Measurements from ENCODE around the gene NTRK3.

The NTRK3 gene

GRCh38 chr15:87967951-87968350 lies 288.6 kb downstream of the NTRK3 start:
- DNase-seq = no peak

GRCh38 chr15:87965304-87965703 lies 291.2 kb downstream of the NTRK3 start:
- DNase-seq = no peak

GRCh38 chr15:87962428-87962827 lies 294.1 kb downstream of the NTRK3 start:
- DNase-seq = no peak

GRCh38 chr15:87961851-87962420 lies 294.6 kb downstream of the NTRK3 start:
- no peak for DNase-seq

GRCh38 chr15:87959662-87960061 lies 296.9 kb downstream of the NTRK3 start:
- DNase-seq = no peak

GRCh38 chr15:87959080-87959479 lies 297.5 kb downstream of the NTRK3 start:
- no peak for DNase-seq

GRCh38 chr15:87955284-87955909 lies 301.1 kb downstream of the NTRK3 start:
- DNase-seq = no peak

GRCh38 chr15:87954793-87955192 lies 301.7 kb downstream of the NTRK3 start:
- no peak for DNase-seq

- no peak for DNase-seq
These were observed 303.7 kb downstream of the NTRK3 start for GRCh38 chr15:87952736-87953287.

- DNase-seq = no peak
These were observed 306.8 kb downstream of the NTRK3 start for GRCh38 chr15:87949575-87950223.

- no peak for DNase-seq
These were observed 307.4 kb downstream of the NTRK3 start for GRCh38 chr15:87949151-87949574.

GRCh38 chr15:87947560-87947959 lies 309.0 kb downstream of the NTRK3 start:
- no peak for DNase-seq

- no peak for DNase-seq
These were observed 311.3 kb downstream of the NTRK3 start for GRCh38 chr15:87945246-87945645.

- DNase-seq = no peak
These were observed 311.8 kb downstream of the NTRK3 start for GRCh38 chr15:87944691-87945090.

GRCh38 chr15:87944050-87944449 lies 312.5 kb downstream of the NTRK3 start:
- DNase-seq = no peak

- no peak for DNase-seq
These were observed 312.9 kb downstream of the NTRK3 start for GRCh38 chr15:87943626-87944025.

- DNase-seq = no peak
These were observed 314.2 kb downstream of the NTRK3 start for GRCh38 chr15:87942316-87942715.

- DNase-seq = no peak
These were observed 314.9 kb downstream of the NTRK3 start for GRCh38 chr15:87941606-87942005.

- DNase-seq = no peak
These were observed 315.8 kb downstream of the NTRK3 start for GRCh38 chr15:87940768-87941167.

- no peak for DNase-seq
These were observed 316.6 kb downstream of the NTRK3 start for GRCh38 chr15:87939848-87940457.

- DNase-seq = no peak
These were observed 318.5 kb downstream of the NTRK3 start for GRCh38 chr15:87938031-87938430.

- DNase-seq = no peak
These were observed 321.0 kb downstream of the NTRK3 start for GRCh38 chr15:87935583-87935982.

- no peak for DNase-seq
These were observed 325.0 kb downstream of the NTRK3 start for GRCh38 chr15:87931584-87931983.

- DNase-seq = no peak
These were observed 326.1 kb downstream of the NTRK3 start for GRCh38 chr15:87930457-87930856.

All from OCI-M1 (cell line).